Activated CD8-positive, alpha-beta memory T cell treated with anti-CD3 and anti-CD28 coated beads for 36 hours (primary cell): ENCODE results near the gene BMX. TPM values are rescaled to one million over a fixed set of nuclear protein-coding genes. Genes with fewer than 3 reads are reported as not detected.

Experiments
- CTCF ChIA-PET: fragments of 350-600 bp; sonication (Branson Sonifier 250); formaldehyde crosslinking; loops from one replicate; lab custom pipeline; 2021; ENCODE audit warnings: antibody characterized with exemption; lab: Charles Lee
- POLR2A ChIA-PET: fragments of 350-600 bp; sonication (Branson Sonifier 250); formaldehyde crosslinking; loops from one replicate; lab custom pipeline; 2021; ENCODE audit warnings: antibody characterized with exemption; lab: Charles Lee
- total RNA-seq, 2 experiments: library from RNA; stranded (reverse); gene quantifications; one replicate each; pipeline ENCODE4 v1.2.3, GENCODE V29; 2021

BMX gene
- total RNA-seq, 2 experiments from 2014 or later: not detected

- ChIA-PET POLR2A (no interaction called here), CTCF (no interaction called here)
These were observed 62.4 kb downstream of the BMX start for GRCh38 chrX:15563056-15563455.

GRCh38 chrX:15564981-15565579, 64.5 kb downstream of the BMX start:
- ChIA-PET POLR2A (no interaction called here), CTCF (interaction anchor here (0.7 kb wide), 1 partner anchor 97 kb away, joined by 3 read pairs; no protein-coding TSS in a partner anchor)

DNA sequence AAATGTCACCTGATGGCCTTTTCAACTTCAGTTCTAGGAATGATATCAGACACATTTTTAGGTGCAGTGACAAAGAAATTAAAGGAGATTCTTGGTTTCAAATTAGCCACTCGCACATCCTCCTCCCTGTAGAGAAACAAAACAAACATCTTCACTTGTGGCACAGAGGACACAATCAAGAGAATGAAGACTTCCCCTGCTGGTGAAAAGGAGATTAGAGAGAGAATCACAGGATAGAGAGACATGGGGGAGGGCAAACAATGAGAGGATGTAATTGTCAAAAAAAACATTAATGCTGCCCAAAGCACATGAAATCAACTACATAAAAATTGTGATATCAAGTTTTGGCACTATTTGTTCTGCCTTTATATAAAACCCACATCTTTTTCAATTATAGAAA, 65.6 kb downstream of the BMX start:
- POLR2A ChIA-PET: no interaction called here
- CTCF ChIA-PET: no interaction called here

DNA sequence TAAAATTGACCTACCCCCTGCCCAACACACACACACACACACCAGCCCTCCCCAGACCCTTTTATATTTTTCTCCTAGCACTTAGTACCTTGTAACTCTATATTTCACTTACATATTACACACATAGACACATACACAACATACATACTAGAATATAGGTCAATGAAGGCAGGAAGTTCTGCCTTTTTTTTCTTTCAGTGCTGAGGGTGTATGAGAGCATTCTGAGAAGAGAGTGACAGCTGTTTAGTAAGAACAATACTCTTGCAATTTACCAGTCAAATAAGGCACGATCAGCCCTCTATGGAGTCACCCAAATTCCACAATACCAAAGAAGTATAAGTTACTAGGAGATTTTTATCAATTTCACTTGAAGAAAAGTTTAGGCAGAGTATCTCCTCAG, 66.7 kb downstream of the BMX start:
- CTCF ChIA-PET: no interaction called here
- POLR2A ChIA-PET: no interaction called here

DNA sequence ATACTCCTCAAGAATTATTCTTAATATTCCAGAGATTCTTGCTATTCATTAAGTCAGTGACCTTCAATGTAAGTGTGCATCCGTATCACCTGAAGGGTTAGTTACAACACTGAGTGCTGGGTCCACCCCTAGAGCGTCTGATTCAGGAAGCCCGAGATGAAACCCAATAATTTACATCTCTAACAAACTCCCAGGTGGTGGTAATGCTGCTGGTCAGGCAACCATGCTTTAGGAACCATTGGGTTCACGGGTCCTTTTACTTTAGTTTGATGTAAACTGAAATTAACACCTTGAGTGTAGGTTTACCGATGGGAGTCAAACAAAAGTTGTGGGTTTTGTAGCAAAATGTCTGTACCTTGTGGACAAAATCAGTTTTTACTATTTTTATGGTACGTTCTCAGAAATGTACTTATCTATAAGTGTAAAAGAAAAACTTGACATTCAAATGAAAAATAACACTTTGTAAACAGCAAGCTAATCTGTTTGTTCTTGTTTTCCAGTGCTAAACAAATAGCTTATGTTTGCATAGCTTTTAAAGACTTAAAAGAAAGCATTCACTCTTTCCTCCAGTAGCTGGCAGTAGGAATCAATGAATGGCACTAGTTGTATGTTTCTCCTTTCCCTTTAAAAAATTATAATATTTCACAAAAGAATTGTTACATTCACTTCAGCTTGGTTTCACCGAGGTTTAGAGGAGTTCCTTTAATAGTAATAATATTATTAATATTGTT, 67.4 kb downstream of the BMX start:
- CTCF ChIA-PET: no interaction called here
- POLR2A ChIA-PET: no interaction called here

- ChIA-PET CTCF (no interaction called here), POLR2A (no interaction called here)
These were observed 69.5 kb downstream of the BMX start for GRCh38 chrX:15570145-15570544.

GRCh38 chrX:15574017-15574416, 73.4 kb downstream of the BMX start:
- POLR2A ChIA-PET: no interaction called here
- CTCF ChIA-PET: no interaction called here

GRCh38 chrX:15576019-15576418, 75.4 kb downstream of the BMX start:
- ChIA-PET CTCF (no interaction called here), POLR2A (no interaction called here)

DNA sequence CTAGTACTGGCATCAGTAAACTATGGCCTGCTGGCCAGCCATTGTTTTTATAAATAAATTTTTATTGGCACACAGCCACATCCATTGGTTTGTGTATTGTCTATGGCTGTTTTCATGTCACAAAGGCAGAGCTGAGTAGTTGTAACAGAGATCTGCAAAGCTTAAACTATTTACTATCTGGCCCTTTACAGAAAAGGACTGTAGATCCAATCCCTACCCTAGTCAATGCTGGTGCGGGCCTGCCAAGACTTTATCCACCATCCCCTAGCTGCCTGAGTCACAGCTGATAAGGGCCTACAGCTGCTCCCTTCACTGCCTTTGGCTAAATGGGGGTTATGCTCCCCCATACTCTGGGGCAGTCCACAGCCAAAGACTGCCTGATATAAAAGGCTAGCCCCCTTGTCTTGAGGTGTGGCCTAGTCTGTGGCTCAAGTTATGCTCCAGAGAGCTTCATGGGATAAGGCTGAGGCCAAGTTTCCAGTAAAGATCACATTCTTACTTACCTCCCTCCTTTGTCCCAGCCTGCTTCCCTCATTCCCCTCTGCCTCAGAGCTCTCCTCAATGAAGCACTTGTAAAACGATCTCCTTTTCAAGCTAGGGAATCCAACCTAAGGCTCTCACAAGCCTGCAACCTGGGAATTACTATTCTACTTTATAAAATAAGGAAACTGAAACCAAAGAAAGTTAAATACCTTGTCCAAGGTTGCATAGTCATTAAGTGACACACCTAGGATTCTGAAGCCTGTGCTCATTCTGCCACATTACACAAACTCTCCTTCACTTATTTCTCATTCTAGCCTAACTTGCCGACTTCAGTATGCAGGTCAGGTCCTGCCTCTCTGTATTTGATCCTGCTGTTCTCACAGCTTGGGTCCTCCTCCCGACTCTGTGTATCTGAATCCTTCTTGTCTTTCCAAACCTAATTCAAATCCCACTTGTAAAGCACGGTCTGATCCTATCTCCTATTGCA, 79.5 kb downstream of the BMX start:
- ChIA-PET POLR2A (no interaction called here), CTCF (no interaction called here)

DNA sequence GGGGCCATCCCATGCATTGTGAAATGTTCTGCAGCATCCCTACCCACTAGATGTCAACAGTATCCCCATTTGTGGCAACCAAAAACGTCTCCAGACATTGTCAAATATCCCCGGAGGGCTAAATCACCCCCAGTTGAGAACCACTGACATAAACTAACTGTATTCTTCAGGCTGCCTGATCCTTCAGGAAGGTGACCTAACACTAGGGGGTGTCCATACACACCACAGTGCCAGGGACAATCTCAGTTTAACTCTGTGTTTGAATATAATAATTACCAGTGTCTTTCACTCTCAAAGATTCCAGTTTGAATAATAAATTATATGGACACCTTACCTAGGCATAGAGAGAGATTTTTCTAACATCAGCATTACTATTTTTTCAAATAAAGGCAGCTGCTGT, 93.8 kb downstream of the BMX start:
- ChIA-PET CTCF (no interaction called here), POLR2A (no interaction called here)

- ChIA-PET POLR2A (no interaction called here), CTCF (interaction anchor here (0.5 kb wide), 1 partner anchor 132 kb away, joined by 4 read pairs; no protein-coding TSS in a partner anchor)
These were observed 97.4 kb downstream of the BMX start for GRCh38 chrX:15598026-15598425.

DNA sequence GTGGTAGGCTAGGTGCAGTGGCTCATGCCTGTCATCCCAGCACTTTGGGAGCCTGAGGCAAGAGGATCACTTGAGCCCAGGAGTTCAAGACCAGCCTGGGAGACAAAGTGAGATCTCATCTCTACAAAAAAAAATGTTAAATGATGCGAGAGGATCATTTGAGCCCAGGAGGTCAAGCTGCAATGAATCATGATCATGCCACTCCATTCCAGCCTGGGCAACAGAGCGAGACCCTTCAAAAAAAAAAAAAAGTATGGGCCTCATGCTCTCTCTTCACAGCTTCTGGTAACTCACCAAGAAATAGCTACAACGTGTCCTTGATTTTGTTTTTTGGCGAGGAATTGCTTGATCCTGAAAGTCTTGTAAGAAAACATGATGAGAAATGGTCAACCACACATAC, 98.9 kb downstream of the BMX start:
- ChIA-PET CTCF (no interaction called here), POLR2A (no interaction called here)

DNA sequence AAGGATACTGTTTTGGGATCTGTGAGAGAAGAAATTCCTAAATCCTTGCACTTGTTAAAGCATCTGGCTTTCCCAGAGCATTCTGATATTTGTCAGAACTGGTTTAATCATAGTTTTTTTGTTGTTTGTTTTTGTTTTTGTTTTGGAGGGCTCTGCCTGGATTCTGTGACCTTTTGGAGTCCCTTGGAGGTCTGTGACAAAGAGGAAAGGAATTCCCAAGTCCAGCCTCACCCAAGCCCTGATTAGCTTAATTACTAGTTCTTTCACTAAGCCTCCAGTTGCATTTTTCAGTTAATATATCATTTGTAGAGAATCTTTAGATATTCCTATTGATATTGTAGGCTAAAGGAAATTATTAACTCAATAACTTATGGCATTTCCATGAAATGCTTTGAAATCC, 99.4 kb downstream of the BMX start:
- ChIA-PET POLR2A (no interaction called here), CTCF (no interaction called here)

DNA sequence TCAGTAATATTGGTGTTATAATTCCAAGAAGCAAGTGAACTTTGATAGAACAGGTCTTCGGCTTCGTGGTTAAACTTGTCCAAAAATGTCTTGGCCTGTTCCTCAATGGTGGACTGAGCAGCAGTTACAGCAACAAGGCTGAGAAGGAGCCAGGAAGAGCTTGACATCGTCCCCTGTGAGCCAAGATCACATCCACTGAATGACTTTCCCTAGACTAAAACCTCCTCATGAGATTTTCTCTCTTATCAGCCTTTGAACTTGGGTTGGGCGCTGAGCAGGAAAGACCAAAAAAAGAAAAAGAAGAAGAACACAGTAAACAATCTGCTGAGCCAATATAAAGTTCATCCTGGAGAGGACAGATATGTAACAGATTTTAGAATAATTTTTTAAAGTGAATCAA, 100.1 kb downstream of the BMX start, which contains the start of gene ACE2:
TSS of gene ACE2 (minus strand) at position 216 of the 400 bp plus-strand sequence. CDS start at position 167, 49 bp downstream.
- CTCF ChIA-PET: no interaction called here
- POLR2A ChIA-PET: no interaction called here

DNA sequence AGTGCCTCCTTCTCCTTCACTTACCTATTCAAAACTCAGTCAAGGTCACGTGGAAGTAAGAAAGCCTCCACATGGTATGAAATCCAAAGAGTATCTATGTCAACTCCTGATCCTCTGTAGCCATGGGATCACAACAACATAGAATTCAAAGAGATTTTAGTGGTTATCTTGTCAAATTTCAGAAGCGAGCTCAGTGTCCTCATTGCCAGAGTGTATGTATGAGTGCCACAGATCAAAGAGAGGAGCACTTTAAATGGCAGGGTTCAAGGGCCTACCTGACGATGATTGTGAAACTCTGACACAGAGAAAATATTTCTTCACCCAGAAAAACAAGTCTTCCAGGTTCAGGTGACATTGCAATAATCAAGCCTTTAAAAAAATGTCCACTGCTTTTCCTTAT, 101.3 kb downstream of the BMX start:
- ChIA-PET CTCF (no interaction called here), POLR2A (no interaction called here)

- CTCF ChIA-PET: no interaction called here
These were observed 102.2 kb downstream of the BMX start for GRCh38 chrX:15602761-15603160.

DNA sequence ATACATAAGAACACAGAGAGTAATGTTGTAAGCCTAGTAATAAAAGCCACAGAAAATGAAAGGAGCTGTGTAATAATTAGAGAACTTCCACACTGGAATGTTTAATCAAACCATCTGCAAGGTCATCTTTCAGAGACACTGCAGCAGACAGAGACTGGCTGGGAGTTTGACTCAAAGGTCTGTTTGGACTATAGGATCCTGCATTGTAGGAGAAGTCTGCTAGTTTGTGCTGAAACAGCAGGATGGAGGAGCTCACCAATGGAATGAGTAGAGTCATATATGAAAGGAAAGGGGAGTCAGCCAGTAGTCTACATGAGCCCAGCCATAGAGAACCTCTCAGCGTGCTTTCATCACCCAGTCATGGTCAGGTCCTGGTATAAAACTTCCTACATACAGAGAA, 104.6 kb downstream of the BMX start:
- ChIA-PET CTCF (no interaction called here), POLR2A (no interaction called here)

More at GRCh38 chrX:15602761-15603160, 102.2 kb downstream of the BMX start:
- POLR2A ChIA-PET: no interaction called here
